ENCODE results near the gene DRICH1.

DNA sequence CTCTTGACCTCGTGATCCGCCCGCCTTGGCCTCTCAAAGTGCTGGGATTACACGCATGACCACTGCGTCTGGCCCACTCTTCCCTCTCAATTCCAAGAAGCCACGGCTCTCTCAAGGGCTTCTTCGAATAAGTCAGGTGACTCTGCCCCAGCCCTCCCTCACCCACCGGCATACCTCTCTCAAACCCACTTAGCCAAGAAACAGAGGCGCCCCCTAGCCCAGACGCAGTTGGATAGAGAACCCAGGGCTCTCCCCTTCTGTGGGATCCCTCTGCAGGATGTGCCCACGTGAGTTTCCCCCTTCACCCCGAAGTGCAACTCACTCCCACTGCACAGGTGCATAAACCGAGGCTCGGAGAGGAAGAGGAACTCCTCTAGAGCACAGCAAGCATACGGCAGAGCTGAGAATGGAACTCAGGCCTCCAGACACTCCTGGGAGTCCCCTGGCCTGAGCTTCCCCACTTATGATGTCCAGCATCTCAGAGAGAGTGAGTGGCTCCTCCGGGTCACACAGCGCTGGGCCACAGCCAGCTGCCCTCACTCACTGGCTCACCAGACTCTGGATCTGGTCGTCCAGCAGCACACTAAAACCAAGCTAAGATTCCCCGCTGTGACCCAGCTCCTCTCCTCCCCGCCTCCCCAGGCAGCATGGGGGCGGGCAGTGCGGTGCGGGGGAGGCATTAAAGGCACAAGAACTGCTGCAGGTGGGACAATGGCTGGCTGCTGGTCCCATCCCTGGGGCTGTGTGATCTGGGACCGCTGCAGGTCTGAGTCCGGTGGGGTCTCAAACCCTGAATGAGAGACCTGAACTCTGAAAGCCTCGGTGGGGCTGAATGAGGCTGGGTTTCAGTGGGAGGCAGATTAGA, 41.9 kb upstream of the DRICH1 start:
- TF ChIP-seq EZH2phosphoT487 (IDR thresholded peaks at IDR 0.05; ENCODE audit: borderline replicate concordance, low read depth) (no peak), RFX5 (IDR thresholded peaks at IDR 0.05; ENCODE audit: low read length) (no peak)
